ENCODE measurements around the gene NKX1-2. TPM values are rescaled to one million over a fixed set of nuclear protein-coding genes. Genes with fewer than 3 reads are reported as not detected.

Gene NKX1-2
- total and polyA plus RNA-seq, 2 experiments from 2014 or later, result 9.8 to 39.4 TPM

DNA sequence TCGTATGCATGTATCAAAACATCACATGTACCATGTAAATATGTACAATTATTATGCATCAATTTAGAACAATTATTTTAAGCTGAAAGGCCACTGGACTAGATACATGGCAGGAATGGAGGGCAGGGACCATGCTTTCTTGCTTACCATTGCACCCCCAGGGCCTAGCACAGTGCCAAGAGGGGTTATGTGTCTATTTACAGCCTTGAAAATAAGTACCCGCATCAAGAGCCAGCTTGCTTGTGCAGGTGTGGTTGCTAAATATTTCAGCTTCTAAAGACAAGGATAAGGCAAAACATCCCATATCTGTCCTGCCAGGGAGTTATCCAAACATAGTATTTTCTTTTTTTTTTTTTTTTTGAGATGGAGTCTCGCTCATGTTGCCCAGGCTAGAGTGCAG lies 16.4 kb downstream of the NKX1-2 start (continued):
- TF ChIP-seq STAT1 (IDR thresholded peaks at IDR 0.05; ENCODE audit: unreplicated experiment), result no peak
- TF ChIP-seq NANOG (IDR thresholded peaks at IDR 0.05; ENCODE audit: borderline replicate concordance), result no peak
- TF ChIP-seq ZNF331 (CRISPR knock-in tag; IDR thresholded peaks at IDR 0.05; ENCODE audit: low read depth), result no peak

DNA sequence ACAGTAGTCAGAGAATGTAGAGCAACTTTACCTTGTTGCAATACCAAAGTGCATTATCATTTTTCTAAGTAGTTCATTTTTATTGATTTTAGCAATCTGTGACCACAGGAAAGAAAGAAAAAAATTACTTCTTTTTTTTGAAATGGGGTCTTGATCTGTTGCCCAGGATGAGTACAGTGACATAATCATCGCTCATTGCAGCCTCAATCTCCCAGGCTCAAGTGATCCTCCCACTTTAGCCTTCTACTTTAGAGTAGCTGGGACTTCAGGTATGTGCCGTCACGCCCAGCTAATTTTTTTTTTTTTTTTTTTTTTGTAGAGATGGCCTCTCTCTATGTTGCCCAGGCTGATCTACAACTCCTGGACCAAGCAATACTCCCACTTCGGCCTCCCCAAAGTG lies 19.8 kb downstream of the NKX1-2 start:
- Histone ChIP-seq H3K9me2 (ENCODE audit: insufficient read depth) (no peaks in the 10 kb centered on the region), H3K27ac (ENCODE audit: low read depth) (no peak overlapping the region), H3K4me2 (no peak overlapping the region), H3K79me2 (replicated peaks; ENCODE audit: insufficient read depth) (no peaks in the 10 kb centered on the region), H2AFZ (no peak overlapping the region), H4K20me1 (replicated peaks; ENCODE audit: insufficient read depth) (no peaks in the 10 kb centered on the region; the same call in 1 of the 2 replicates), H3K4me3 (no peak overlapping the region), H3K27me3 (ENCODE audit: insufficient read depth) (no peaks in the 10 kb centered on the region), H3K36me3 (ENCODE audit: insufficient read depth) (no peaks in the 10 kb centered on the region), H3K4me1 (ENCODE audit: insufficient read depth) (peaks cover 8% of the 10 kb centered on the region; the same call in 1 of the 2 replicates), H3F3A (replicated peaks; ENCODE audit: low read depth) (no peaks in the 10 kb centered on the region)
- DNase-seq (ENCODE audit: low spot score), result no peak
- H3K9me3 Mint-ChIP-seq, result no peaks in the 10 kb centered on the region
- H3K27ac Mint-ChIP-seq, result no peak overlapping the region
- ATAC-seq, result no peak
- TF ChIP-seq, protein P1, sequence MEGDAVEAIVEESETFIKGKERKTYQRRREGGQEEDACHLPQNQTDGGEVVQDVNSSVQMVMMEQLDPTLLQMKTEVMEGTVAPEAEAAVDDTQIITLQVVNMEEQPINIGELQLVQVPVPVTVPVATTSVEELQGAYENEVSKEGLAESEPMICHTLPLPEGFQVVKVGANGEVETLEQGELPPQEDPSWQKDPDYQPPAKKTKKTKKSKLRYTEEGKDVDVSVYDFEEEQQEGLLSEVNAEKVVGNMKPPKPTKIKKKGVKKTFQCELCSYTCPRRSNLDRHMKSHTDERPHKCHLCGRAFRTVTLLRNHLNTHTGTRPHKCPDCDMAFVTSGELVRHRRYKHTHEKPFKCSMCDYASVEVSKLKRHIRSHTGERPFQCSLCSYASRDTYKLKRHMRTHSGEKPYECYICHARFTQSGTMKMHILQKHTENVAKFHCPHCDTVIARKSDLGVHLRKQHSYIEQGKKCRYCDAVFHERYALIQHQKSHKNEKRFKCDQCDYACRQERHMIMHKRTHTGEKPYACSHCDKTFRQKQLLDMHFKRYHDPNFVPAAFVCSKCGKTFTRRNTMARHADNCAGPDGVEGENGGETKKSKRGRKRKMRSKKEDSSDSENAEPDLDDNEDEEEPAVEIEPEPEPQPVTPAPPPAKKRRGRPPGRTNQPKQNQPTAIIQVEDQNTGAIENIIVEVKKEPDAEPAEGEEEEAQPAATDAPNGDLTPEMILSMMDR (conservative IDR thresholded peaks at IDR 0.05; ENCODE audit: low read depth in 2 of 2), result no peak
- no peak for TF ChIP-seq ZNF331 (CRISPR knock-in tag; IDR thresholded peaks at IDR 0.05; ENCODE audit: low read depth)
- TF ChIP-seq NANOG (IDR thresholded peaks at IDR 0.05; ENCODE audit: borderline replicate concordance), result no peak
- TF ChIP-seq CREB1 (CRISPR knock-in tag; IDR thresholded peaks at IDR 0.05; ENCODE audit: low read depth), result no peak
- TF ChIP-seq EZH2 (IDR thresholded peaks at IDR 0.05; ENCODE audit: low read depth, unreplicated experiment), result no peak
- TF ChIP-seq EZH2phosphoT487 (IDR thresholded peaks at IDR 0.05; ENCODE audit: unreplicated experiment), result no peak
- no peak for TF ChIP-seq ZNF114 (CRISPR knock-in tag; IDR thresholded peaks at IDR 0.05)
- TF ChIP-seq STAT1 (IDR thresholded peaks at IDR 0.05; ENCODE audit: unreplicated experiment), result no peak
- TF ChIP-seq, protein P2, sequence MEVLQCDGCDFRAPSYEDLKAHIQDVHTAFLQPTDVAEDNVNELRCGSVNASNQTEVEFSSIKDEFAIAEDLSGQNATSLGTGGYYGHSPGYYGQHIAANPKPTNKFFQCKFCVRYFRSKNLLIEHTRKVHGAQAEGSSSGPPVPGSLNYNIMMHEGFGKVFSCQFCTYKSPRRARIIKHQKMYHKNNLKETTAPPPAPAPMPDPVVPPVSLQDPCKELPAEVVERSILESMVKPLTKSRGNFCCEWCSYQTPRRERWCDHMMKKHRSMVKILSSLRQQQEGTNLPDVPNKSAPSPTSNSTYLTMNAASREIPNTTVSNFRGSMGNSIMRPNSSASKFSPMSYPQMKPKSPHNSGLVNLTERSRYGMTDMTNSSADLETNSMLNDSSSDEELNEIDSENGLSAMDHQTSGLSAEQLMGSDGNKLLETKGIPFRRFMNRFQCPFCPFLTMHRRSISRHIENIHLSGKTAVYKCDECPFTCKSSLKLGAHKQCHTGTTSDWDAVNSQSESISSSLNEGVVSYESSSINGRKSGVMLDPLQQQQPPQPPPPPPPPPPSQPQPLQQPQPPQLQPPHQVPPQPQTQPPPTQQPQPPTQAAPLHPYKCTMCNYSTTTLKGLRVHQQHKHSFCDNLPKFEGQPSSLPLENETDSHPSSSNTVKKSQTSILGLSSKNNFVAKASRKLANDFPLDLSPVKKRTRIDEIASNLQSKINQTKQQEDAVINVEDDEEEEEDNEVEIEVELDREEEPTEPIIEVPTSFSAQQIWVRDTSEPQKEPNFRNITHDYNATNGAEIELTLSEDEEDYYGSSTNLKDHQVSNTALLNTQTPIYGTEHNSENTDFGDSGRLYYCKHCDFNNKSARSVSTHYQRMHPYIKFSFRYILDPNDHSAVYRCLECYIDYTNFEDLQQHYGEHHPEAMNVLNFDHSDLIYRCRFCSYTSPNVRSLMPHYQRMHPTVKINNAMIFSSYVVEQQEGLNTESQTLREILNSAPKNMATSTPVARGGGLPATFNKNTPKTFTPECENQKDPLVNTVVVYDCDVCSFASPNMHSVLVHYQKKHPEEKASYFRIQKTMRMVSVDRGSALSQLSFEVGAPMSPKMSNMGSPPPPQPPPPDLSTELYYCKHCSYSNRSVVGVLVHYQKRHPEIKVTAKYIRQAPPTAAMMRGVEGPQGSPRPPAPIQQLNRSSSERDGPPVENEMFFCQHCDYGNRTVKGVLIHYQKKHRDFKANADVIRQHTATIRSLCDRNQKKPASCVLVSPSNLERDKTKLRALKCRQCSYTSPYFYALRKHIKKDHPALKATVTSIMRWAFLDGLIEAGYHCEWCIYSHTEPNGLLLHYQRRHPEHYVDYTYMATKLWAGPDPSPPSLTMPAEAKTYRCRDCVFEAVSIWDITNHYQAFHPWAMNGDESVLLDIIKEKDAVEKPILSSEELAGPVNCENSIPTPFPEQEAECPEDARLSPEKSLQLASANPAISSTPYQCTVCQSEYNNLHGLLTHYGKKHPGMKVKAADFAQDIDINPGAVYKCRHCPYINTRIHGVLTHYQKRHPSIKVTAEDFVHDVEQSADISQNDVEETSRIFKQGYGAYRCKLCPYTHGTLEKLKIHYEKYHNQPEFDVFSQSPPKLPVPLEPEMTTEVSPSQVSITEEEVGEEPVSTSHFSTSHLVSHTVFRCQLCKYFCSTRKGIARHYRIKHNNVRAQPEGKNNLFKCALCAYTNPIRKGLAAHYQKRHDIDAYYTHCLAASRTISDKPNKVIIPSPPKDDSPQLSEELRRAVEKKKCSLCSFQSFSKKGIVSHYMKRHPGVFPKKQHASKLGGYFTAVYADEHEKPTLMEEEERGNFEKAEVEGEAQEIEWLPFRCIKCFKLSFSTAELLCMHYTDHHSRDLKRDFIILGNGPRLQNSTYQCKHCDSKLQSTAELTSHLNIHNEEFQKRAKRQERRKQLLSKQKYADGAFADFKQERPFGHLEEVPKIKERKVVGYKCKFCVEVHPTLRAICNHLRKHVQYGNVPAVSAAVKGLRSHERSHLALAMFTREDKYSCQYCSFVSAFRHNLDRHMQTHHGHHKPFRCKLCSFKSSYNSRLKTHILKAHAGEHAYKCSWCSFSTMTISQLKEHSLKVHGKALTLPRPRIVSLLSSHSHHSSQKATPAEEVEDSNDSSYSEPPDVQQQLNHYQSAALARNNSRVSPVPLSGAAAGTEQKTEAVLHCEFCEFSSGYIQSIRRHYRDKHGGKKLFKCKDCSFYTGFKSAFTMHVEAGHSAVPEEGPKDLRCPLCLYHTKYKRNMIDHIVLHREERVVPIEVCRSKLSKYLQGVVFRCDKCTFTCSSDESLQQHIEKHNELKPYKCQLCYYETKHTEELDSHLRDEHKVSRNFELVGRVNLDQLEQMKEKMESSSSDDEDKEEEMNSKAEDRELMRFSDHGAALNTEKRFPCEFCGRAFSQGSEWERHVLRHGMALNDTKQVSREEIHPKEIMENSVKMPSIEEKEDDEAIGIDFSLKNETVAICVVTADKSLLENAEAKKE (CRISPR knock-in tag; IDR thresholded peaks at IDR 0.05), result no peak
- no peak for TF ChIP-seq JUNB (IDR thresholded peaks at IDR 0.05; ENCODE audit: unreplicated experiment)
- TF ChIP-seq POLR2AphosphoS5 (IDR thresholded peaks at IDR 0.05; ENCODE audit: low read depth), result no peak
- TF ChIP-seq, protein P3, sequence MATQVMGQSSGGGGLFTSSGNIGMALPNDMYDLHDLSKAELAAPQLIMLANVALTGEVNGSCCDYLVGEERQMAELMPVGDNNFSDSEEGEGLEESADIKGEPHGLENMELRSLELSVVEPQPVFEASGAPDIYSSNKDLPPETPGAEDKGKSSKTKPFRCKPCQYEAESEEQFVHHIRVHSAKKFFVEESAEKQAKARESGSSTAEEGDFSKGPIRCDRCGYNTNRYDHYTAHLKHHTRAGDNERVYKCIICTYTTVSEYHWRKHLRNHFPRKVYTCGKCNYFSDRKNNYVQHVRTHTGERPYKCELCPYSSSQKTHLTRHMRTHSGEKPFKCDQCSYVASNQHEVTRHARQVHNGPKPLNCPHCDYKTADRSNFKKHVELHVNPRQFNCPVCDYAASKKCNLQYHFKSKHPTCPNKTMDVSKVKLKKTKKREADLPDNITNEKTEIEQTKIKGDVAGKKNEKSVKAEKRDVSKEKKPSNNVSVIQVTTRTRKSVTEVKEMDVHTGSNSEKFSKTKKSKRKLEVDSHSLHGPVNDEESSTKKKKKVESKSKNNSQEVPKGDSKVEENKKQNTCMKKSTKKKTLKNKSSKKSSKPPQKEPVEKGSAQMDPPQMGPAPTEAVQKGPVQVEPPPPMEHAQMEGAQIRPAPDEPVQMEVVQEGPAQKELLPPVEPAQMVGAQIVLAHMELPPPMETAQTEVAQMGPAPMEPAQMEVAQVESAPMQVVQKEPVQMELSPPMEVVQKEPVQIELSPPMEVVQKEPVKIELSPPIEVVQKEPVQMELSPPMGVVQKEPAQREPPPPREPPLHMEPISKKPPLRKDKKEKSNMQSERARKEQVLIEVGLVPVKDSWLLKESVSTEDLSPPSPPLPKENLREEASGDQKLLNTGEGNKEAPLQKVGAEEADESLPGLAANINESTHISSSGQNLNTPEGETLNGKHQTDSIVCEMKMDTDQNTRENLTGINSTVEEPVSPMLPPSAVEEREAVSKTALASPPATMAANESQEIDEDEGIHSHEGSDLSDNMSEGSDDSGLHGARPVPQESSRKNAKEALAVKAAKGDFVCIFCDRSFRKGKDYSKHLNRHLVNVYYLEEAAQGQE (IDR thresholded peaks at IDR 0.05; ENCODE audit: unreplicated experiment), result no peak
- TF ChIP-seq, protein P4, sequence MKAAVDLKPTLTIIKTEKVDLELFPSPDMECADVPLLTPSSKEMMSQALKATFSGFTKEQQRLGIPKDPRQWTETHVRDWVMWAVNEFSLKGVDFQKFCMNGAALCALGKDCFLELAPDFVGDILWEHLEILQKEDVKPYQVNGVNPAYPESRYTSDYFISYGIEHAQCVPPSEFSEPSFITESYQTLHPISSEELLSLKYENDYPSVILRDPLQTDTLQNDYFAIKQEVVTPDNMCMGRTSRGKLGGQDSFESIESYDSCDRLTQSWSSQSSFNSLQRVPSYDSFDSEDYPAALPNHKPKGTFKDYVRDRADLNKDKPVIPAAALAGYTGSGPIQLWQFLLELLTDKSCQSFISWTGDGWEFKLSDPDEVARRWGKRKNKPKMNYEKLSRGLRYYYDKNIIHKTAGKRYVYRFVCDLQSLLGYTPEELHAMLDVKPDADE (IDR thresholded peaks at IDR 0.05), result no peak
- H3K4me3 Mint-ChIP-seq, result no peak overlapping the region
- no peaks in the 10 kb centered on the region for H3K36me3 Mint-ChIP-seq (ENCODE audit: low read depth)
- peaks cover 5% of the 10 kb centered on the region for H3K27me3 Mint-ChIP-seq (ENCODE audit: insufficient read depth, low read depth, poor library complexity)
- H3K4me1 Mint-ChIP-seq, result peaks cover 14% of the 10 kb centered on the region

All from GM23338 (cell line).